ENCODE results near the gene ZNF804A. TPM values are rescaled to one million over a fixed set of nuclear protein-coding genes. Genes with fewer than 3 reads are reported as not detected.

Gene ZNF804A
- total RNA-seq, 1 donor from 2014 or later: 0.32 TPM

DNA sequence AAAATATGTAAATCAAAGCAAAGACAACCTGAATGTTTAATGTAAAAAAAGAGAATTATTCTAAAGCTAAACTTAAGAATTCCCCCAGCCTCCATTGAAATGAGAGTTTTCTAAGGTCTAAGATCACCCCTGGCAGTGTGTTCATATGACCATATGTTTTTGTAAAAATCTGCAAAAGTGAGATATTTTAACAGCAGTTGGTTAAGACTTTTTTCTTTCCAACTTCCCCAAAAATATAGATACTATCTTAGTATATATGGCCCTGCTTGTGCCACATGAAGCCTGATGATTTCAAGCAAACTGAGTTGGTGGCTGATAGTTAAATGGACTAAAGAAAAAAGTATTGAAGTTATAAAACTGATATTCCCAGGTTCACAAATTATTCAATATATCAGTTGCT lies 35.4 kb downstream of the ZNF804A start:
- no peaks in the 10 kb centered on the region for H3K36me3 Mint-ChIP-seq (ENCODE audit: low read depth, unreplicated experiment)
- H3K27ac Mint-ChIP-seq (ENCODE audit: unreplicated experiment): no peak overlapping the region
- no peaks in the 10 kb centered on the region for H3K4me1 ChIP-seq (ENCODE audit: insufficient read depth, low read length)
- H3K27me3 Mint-ChIP-seq (ENCODE audit: low read depth, unreplicated experiment): no peaks in the 10 kb centered on the region
- no peak for DNase-seq (ENCODE audit: low read depth)
- H3K9me3 ChIP-seq (ENCODE audit: insufficient read depth, low read depth, low read length): no peaks in the 10 kb centered on the region
- H3K27me3 ChIP-seq (ENCODE audit: insufficient read depth, low read length): no peaks in the 10 kb centered on the region
- H3K79me2 ChIP-seq (ENCODE audit: insufficient read depth, low read length): no peaks in the 10 kb centered on the region
- no peaks in the 10 kb centered on the region for H3K4me1 Mint-ChIP-seq (ENCODE audit: low read depth, unreplicated experiment)
- no peak overlapping the region for H3K4me3 ChIP-seq (ENCODE audit: insufficient read depth, low read depth, low read length)
- H3K9me3 Mint-ChIP-seq (ENCODE audit: unreplicated experiment): no peaks in the 10 kb centered on the region
- no peak overlapping the region for H3K9ac ChIP-seq (ENCODE audit: low read length)
- H4K20me1 ChIP-seq (ENCODE audit: insufficient read depth, low read length): no peaks in the 10 kb centered on the region
- H3K36me3 ChIP-seq (ENCODE audit: insufficient read depth, low read length): no peaks in the 10 kb centered on the region
- TF ChIP-seq, protein P1, sequence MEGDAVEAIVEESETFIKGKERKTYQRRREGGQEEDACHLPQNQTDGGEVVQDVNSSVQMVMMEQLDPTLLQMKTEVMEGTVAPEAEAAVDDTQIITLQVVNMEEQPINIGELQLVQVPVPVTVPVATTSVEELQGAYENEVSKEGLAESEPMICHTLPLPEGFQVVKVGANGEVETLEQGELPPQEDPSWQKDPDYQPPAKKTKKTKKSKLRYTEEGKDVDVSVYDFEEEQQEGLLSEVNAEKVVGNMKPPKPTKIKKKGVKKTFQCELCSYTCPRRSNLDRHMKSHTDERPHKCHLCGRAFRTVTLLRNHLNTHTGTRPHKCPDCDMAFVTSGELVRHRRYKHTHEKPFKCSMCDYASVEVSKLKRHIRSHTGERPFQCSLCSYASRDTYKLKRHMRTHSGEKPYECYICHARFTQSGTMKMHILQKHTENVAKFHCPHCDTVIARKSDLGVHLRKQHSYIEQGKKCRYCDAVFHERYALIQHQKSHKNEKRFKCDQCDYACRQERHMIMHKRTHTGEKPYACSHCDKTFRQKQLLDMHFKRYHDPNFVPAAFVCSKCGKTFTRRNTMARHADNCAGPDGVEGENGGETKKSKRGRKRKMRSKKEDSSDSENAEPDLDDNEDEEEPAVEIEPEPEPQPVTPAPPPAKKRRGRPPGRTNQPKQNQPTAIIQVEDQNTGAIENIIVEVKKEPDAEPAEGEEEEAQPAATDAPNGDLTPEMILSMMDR (IDR thresholded peaks at IDR 0.05; ENCODE audit: insufficient read depth, low read depth, low read length): no peak
- TF ChIP-seq EZH2 (IDR thresholded peaks at IDR 0.05; ENCODE audit: insufficient read depth, low read length): no peak
- FAIRE-seq: no peak
- no peak overlapping the region for H3K27ac ChIP-seq (ENCODE audit: low read depth, low read length)
- H2AFZ ChIP-seq (ENCODE audit: low read depth, low read length): no peak overlapping the region
- H3K4me3 Mint-ChIP-seq (ENCODE audit: unreplicated experiment): no peak overlapping the region
- no peak overlapping the region for H3K4me2 ChIP-seq (ENCODE audit: low read length)

DNA sequence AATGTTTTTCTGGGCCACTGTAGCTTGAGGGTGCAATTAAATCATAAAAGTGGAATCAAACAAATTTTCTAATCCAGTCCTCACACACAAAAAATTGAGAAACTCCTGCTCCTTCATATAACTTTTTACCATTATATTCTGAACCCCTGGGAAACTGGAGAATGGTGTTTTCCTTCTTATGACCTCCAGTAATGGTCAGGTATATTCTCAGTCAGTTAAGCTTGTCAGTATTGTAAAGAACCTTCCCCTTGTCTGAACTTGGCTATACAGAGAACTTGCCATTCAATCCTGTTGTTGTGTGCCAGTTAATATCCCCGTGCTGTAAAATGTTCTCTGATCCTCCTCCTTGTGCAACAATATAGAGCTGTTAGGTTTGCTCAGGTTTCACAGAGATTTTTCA lies 39.5 kb downstream of the ZNF804A start:
- Histone ChIP-seq H3K79me2 (ENCODE audit: insufficient read depth, low read length) (no peaks in the 10 kb centered on the region), H3K4me3 (ENCODE audit: insufficient read depth, low read depth, low read length) (no peak overlapping the region), H3K9me3 (ENCODE audit: insufficient read depth, low read depth, low read length) (no peaks in the 10 kb centered on the region), H3K36me3 (ENCODE audit: insufficient read depth, low read length) (no peaks in the 10 kb centered on the region), H2AFZ (ENCODE audit: low read depth, low read length) (no peak overlapping the region), H3K27me3 (ENCODE audit: insufficient read depth, low read length) (no peaks in the 10 kb centered on the region), H3K9ac (ENCODE audit: low read length) (no peak overlapping the region), H3K4me1 (ENCODE audit: insufficient read depth, low read length) (no peaks in the 10 kb centered on the region), H4K20me1 (ENCODE audit: insufficient read depth, low read length) (no peaks in the 10 kb centered on the region), H3K4me2 (ENCODE audit: low read length) (no peak overlapping the region), H3K27ac (ENCODE audit: low read depth, low read length) (no peak overlapping the region)
- Mint-ChIP-seq H3K4me1 (ENCODE audit: low read depth, unreplicated experiment) (no peaks in the 10 kb centered on the region), H3K27me3 (ENCODE audit: low read depth, unreplicated experiment) (no peaks in the 10 kb centered on the region), H3K9me3 (ENCODE audit: unreplicated experiment) (no peaks in the 10 kb centered on the region), H3K4me3 (ENCODE audit: unreplicated experiment) (no peak overlapping the region), H3K27ac (ENCODE audit: unreplicated experiment) (no peak overlapping the region), H3K36me3 (ENCODE audit: low read depth, unreplicated experiment) (no peaks in the 10 kb centered on the region)
- FAIRE-seq: no peak
- TF ChIP-seq EZH2 (IDR thresholded peaks at IDR 0.05; ENCODE audit: insufficient read depth, low read length): no peak
- TF ChIP-seq, protein P1 (IDR thresholded peaks at IDR 0.05; ENCODE audit: insufficient read depth, low read depth, low read length): no peak
- DNase-seq (ENCODE audit: low read depth): no peak

DNA sequence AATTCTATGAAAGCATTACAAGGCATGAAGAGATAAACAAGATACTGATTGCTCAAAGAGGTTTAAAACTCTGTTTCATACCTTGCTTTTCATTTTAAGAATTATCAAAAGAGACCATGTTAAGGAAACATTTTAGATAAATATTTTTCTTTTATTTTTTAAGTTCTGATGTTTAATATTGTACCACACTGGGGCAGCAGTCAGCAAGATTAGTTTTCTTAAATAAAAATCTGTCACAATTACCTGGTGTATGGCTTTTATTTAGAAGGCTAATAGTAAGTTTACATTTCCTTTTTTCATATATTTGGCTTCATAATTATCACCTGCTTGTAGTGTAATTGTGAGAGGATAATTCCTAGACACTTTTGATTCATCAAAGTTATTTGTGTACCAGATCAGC lies 46.4 kb downstream of the ZNF804A start:
- Histone ChIP-seq H3K79me2 (ENCODE audit: insufficient read depth, low read length) (no peaks in the 10 kb centered on the region), H2AFZ (ENCODE audit: low read depth, low read length) (no peak overlapping the region), H3K4me2 (ENCODE audit: low read length) (no peak overlapping the region), H3K9me3 (ENCODE audit: insufficient read depth, low read depth, low read length) (no peaks in the 10 kb centered on the region), H3K4me1 (ENCODE audit: insufficient read depth, low read length) (no peaks in the 10 kb centered on the region), H3K27me3 (ENCODE audit: insufficient read depth, low read length) (no peaks in the 10 kb centered on the region), H3K36me3 (ENCODE audit: insufficient read depth, low read length) (no peaks in the 10 kb centered on the region), H3K4me3 (ENCODE audit: insufficient read depth, low read depth, low read length) (no peak overlapping the region), H4K20me1 (ENCODE audit: insufficient read depth, low read length) (no peaks in the 10 kb centered on the region), H3K27ac (ENCODE audit: low read depth, low read length) (no peak overlapping the region), H3K9ac (ENCODE audit: low read length) (no peak overlapping the region)
- no peak for FAIRE-seq
- no peak for DNase-seq (ENCODE audit: low read depth)
- Mint-ChIP-seq H3K4me3 (ENCODE audit: unreplicated experiment) (no peak overlapping the region), H3K27me3 (ENCODE audit: low read depth, unreplicated experiment) (no peaks in the 10 kb centered on the region), H3K36me3 (ENCODE audit: low read depth, unreplicated experiment) (no peaks in the 10 kb centered on the region), H3K27ac (ENCODE audit: unreplicated experiment) (no peak overlapping the region), H3K9me3 (ENCODE audit: unreplicated experiment) (peaks cover 2% of the 10 kb centered on the region), H3K4me1 (ENCODE audit: low read depth, unreplicated experiment) (peaks cover 3% of the 10 kb centered on the region)
- TF ChIP-seq, protein P1 (IDR thresholded peaks at IDR 0.05; ENCODE audit: insufficient read depth, low read depth, low read length): no peak
- no peak for TF ChIP-seq EZH2 (IDR thresholded peaks at IDR 0.05; ENCODE audit: insufficient read depth, low read length)

Data from astrocyte (in vitro differentiated cells and primary cell).